ENCODE results near the gene CD200R1. TPM values are rescaled to one million over a fixed set of nuclear protein-coding genes. Genes with fewer than 3 reads are reported as not detected.
A peak's percentile ranks its signal among the peaks of the same experiment; 100 is the strongest.

CD200R1 gene
- total and polyA plus RNA-seq, 2 of the 13 experiments (the other 11 are each of a cell fraction or from before 2014, with no cell fraction given): 0.04 TPM; not detected in 1

- H3K79me2 ChIP-seq (ENCODE audit: insufficient read depth, low read length): no peaks in the 10 kb centered on the region
- CTCF ChIA-PET (ENCODE audit: low intra/inter-chr PET ratio, low total read pairs): interaction anchor here (3.0 kb wide), 1 partner anchor 336 kb away, joined by 17 read pairs; no protein-coding TSS in a partner anchor
- peak; percentile 68 for TF ChIP-seq RARA (CRISPR knock-in tag; IDR thresholded peaks at IDR 0.05)
- peak; percentile 32; the same call in 1 of the 2 replicates for TF ChIP-seq ZNF629 (CRISPR knock-in tag; conservative IDR thresholded peaks at IDR 0.05)
- TF ChIP-seq EP300 (IDR thresholded peaks at IDR 0.05; ENCODE audit: low read depth in 2 of 2, low read length in 2 of 2): no peak
- no peak for TF ChIP-seq EP300 (CRISPR knock-in tag; IDR thresholded peaks at IDR 0.05; ENCODE audit: borderline replicate concordance)
- no peak for TF ChIP-seq ARHGAP35 (CRISPR knock-in tag; IDR thresholded peaks at IDR 0.05; ENCODE audit: borderline replicate concordance)
- no peak for TF ChIP-seq SIN3B (IDR thresholded peaks at IDR 0.05; ENCODE audit: low read length)
- TF ChIP-seq AHDC1 (CRISPR knock-in tag; IDR thresholded peaks at IDR 0.05; ENCODE audit: borderline replicate concordance): peak; percentile 81; the same call in 1 of the 2 replicates
- TF ChIP-seq ARID3A (IDR thresholded peaks at IDR 0.05; ENCODE audit: low read depth, low read length): 0 out of 2 replicates have a peak, but pooled peaks have one; percentile 18
- no peak for TF ChIP-seq TCF12 (IDR thresholded peaks at IDR 0.05)
- TF ChIP-seq TCF12 (CRISPR knock-in tag; IDR thresholded peaks at IDR 0.05): no peak
- 0 out of 4 replicates have a peak, but pooled peaks of 1 of the 2 experiments have one; percentile 46 for TF ChIP-seq NR2F1 (CRISPR knock-in tag; IDR thresholded peaks at IDR 0.05)
- TF ChIP-seq MYC (CRISPR knock-in tag; IDR thresholded peaks at IDR 0.05; ENCODE audit: borderline replicate concordance): no peak
- TF ChIP-seq SOX6 (IDR thresholded peaks at IDR 0.05): no peak
- TF ChIP-seq SOX6 (CRISPR knock-in tag; IDR thresholded peaks at IDR 0.05): 0 out of 2 replicates have a peak, but pooled peaks have one; percentile 17
- TF ChIP-seq FOXP1 (IDR thresholded peaks at IDR 0.05): no peak
- peak; percentile 76 for TF ChIP-seq FOXP1 (CRISPR knock-in tag; IDR thresholded peaks at IDR 0.05)
Observed at GRCh38 chr3:112980080-112980479, 5.2 kb upstream of the CD200R1 start.

More at GRCh38 chr3:112980080-112980479, 5.2 kb upstream of the CD200R1 start:
- H3K9me3 ChIP-seq (ENCODE audit: low read length): no peaks in the 10 kb centered on the region
- WGBS (ENCODE audit: low lambda C conversion rate): no CpG with 5 or more reads among the region's 1 CpG
- in situ Hi-C loops (cut with HindIII; ENCODE audit: extremely low pct_ligation_motif_present, low pct_unique_long_range_greater_than_20kb) (no loop called here), intact Hi-C loops (cut with micrococcal nuclease; ENCODE audit: unreplicated experiment) (loop anchor here (2.0 kb wide), 1 partner anchor 397 kb away; no protein-coding TSS in a partner anchor)
- H4K20me1 ChIP-seq (ENCODE audit: insufficient read depth, low read length): no peaks in the 10 kb centered on the region
- peak; percentile 88 for ATAC-seq
- no peaks in the 10 kb centered on the region for H3K36me3 ChIP-seq (replicated peaks in 1 of 2; ENCODE audit: control insufficient read depth in 1 of 2, insufficient read depth in 2 of 2, low read length in 2 of 2)
- peaks cover 0 to under 1% of the 10 kb centered on the region in 2 experiments; a peak in 1 of 5 replicates for H3K27me3 ChIP-seq (ENCODE audit: control insufficient read depth in 1 of 2, insufficient read depth in 2 of 2, low read length in 2 of 2)
- no peak overlapping the region for H3K9ac ChIP-seq (ENCODE audit: insufficient read depth, low read depth, low read length)
- peaks cover 11% of the 10 kb centered on the region; the same call in 1 of the 2 replicates for H3K4me1 ChIP-seq (ENCODE audit: insufficient read depth, low read length)
- FAIRE-seq: no peak
- BruUV-seq (replicated peaks): no TSS peak
- no peak overlapping the region for H3K4me2 ChIP-seq (ENCODE audit: low read depth, low read length)
- no peak overlapping the region for H3K27ac ChIP-seq (ENCODE audit: extremely low read length, insufficient read depth, low read length)
- DNase-seq (ENCODE audit: low spot score): peak; percentile 25
- POLR2A ChIA-PET: interaction anchor here (0.9 to 1.9 kb wide), 2 partner anchors 11 to 39 kb away, joined by 4 to 9 read pairs; partner anchors contain the start of gene GTPBP8
- no peak overlapping the region for H2AFZ ChIP-seq (ENCODE audit: low read length)
- H3K4me3 ChIP-seq (replicated peaks in 1 of 3; ENCODE audit: insufficient read depth in 1 of 3, low read depth in 2 of 3, low read length in 3 of 3): no peak overlapping the region

Data from HepG2 (cell line).